ENCODE measurements around the gene TSPAN14.
A peak's percentile ranks its signal among the peaks of the same experiment; 100 is the strongest.
"Not testable (repeated sequence)": the region's sequence is repeated elsewhere in the genome, so short reads cannot be mapped to it uniquely, and the experiment has no call there.

The TSPAN14 gene

GRCh38 chr10:80530251-80530650 lies 76.1 kb downstream of the TSPAN14 start:
- DNase-seq = peak; percentile 60

DNA sequence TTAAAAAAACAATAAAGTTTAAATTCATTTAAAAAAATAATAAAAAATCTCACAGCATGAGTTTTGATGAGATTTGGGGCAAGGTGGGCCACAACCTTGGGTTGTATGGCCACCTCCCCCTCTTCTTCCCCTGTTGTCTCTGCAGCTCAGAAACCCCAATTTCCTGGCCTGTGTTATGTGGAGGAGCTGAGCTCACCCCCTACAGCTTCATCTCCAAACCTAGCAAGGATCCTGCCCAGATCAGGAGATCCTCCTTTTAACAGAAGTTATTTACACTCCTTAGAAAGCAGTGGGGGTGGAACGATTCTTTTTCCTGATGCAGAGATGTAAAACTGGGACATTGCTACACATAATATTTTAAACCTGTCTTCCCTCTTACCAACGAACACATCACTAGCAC lies 76.7 kb downstream of the TSPAN14 start:
- no peak for DNase-seq

DNA sequence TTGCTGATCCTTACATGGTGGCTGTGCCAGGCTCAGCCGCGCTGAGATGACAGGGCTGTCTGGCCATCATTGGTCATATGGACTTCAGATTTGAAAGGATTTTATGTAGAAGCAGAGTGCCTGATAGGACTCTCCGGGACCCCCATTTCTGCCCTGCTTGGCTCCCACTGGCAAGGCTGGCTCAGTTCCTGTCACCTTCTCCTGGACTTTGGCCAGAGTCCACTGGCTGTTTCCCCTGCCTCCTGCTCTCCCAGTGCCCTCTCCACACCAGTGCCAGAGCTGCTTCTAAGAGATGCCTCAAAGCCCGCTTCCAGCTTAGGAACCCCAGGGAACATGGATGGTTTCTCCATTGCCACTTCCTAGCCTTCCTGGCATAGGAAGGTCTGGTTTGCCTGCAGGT lies 78.5 kb downstream of the TSPAN14 start:
- no peak for DNase-seq

GRCh38 chr10:80534059-80534458 lies 79.9 kb downstream of the TSPAN14 start:
- not testable (repeated sequence) for DNase-seq

- not testable (repeated sequence) for DNase-seq
These were observed 80.5 kb downstream of the TSPAN14 start for GRCh38 chr10:80534646-80535045.

GRCh38 chr10:80535671-80536360 lies 81.7 kb downstream of the TSPAN14 start:
- peak; percentile 70 for DNase-seq

- DNase-seq = no peak
These were observed 82.3 kb downstream of the TSPAN14 start for GRCh38 chr10:80536361-80536835.

- DNase-seq = no peak
These were observed 83.1 kb downstream of the TSPAN14 start for GRCh38 chr10:80537086-80537735.

DNA sequence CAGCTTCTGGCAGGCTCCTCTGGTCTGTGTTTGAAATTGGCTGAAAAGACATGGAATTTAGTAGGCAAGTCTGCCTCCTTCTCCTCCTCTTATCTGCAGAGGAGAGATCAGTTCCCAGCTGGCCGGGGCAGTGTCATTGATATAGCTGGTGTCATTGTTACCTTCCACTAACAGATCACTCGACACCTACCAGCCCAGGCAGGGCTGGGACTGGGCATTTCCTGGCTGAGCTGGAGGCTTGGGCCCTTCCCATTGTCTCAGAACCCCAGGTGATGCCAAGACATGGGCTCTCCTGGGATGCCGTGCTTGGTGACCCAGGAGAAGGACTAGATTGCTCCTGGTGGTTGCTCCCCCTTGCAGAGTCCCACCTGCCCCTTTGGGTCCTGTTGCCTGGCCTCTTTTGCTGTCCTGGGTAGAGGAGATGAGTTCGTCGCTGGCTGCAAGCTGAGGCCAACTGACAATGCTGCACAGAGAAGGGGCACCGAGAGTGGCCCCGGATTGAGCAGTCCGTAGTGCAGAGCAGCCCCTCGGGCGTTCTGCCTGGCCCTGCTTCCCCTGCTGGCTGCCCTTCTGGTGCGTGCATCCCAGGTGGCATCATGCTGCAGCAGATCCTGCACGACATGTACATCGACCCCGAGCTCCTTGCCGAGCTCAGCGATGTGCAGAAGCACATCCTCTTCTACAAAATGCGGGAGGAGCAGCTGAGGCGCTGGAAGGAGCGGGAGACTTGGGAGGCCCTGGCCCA lies 83.8 kb downstream of the TSPAN14 start, which contains the start of gene SH2D4B:
Gene SH2D4B, plus strand, starts transcription at position 167 of the 745 bp plus-strand sequence. Its CDS starts 430 bp downstream, at position 597.
- DNase-seq = no peak

DNA sequence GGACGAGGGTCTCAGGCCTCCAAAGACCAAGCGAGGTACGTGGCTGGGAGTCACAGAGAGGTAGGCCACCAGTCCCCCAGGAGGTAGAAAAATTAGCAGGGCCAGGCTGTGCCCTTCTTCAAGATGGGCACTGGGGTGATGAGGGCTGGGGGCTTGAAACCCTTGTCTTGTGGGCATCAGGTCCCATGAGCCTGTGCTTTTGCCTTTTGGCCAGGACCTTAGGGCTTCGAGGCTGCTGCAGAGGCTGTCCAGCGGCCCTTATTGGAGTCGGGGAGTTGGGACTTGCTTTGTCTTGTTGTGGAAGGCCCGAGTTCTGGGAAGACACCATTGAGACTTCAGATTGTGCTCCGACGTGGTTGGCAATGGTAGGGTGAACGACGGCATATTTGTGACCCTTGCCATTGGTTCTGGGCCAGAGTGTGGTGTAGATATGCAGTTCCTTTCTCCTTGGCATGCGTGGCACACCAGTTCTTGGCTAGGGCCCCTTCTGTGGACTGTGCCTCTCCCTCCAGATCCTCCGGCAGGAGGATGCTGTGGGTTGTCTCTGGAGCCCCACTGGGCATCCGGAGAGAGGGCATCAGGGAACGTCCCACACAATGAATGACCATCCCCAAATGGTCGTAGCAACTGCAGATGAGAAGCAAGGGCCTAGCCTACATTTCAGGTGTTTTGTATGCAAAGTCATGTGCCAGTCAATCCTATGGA lies 84.5 kb downstream of the TSPAN14 start:
- no peak for DNase-seq

DNA sequence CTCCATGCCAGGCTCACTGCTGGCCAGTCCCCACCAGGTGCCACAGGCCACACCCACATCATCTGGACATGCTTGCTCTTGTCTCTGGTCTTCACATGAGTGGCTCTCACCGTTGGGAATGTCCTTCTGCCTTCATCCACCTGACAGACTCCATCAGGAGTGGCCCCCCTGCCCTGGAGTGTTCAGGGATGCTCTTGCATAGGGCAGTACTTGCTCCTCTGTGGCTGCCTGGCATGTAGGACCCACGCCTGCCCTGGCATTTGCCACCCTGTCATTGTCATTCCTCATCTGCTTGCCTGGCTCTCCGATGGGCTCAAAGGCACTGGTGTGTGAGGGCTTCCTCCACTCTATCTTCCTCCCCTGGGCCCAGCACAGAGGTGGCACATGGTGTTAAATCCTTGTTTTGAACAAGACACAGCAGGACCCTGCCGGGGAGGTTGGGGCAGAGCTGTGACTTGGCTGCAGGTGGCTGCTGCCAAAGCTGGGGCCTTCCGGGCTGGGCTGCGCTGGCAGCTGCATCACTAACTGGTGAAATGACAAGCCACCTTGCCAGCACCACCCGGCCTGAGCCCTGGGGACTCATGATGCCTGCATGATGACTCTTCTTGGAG lies 85.4 kb downstream of the TSPAN14 start:
- DNase-seq = no peak

DNA sequence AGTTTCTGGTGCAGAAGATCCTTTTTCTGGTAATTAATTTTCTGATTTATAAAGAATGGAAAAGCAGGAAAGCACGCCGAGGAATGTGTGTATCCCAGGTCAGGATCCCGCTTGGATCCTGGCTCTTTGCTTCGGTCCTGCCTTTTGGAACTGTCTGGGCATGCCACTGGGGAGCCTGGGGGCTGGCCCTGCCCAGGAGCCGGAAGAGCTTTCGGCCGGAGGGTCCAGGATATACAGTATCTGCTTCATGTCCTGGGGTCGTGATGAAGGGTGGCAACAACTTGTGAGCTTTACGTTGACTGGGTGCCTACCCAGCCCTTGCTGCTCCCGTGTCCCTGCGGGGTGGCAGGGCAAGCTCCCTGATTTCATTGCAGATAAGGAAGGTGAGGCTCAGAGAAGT lies 86.0 kb downstream of the TSPAN14 start:
- no peak for DNase-seq

- no peak for DNase-seq
These were observed 86.5 kb downstream of the TSPAN14 start for GRCh38 chr10:80540618-80540980.

DNA sequence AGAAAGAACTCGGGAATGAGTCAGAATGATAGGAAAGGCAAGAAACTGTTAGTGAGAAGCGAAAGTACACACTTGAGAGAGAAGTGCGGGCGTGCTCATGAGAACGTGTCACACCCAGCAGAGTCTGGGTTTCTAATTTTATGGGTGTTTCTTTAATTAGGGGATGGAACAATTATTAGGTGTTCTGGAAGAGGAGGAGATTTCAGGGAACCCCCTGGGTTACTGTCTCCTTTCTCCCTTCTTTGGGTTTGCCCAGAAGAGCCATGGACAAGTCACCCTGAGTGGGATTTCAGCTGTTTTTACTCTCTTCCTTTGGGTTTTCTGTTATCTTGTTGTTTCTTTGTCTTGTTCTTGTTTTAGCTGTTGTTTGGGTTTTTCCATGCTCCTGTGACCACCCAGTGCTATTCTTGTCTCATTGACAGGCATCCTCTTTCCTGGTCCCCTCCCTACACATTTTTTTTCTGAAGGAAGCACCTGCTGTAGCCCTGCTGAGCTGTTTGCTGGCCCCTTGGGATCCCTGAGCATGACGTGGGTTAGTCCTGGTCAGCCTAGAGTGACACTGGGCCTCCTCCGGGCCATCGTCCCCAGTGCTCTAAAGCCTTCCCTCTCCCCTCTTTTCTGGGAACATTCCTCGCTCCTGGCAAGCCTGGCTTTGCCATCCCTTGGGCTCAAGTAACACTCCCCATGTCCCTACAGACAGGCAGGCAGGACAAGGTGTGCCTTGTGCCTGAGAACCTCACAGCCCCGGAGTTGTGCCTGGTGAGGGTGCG lies 87.1 kb downstream of the TSPAN14 start:
- DNase-seq = no peak

GRCh38 chr10:80542053-80542452 lies 87.9 kb downstream of the TSPAN14 start:
- DNase-seq = no peak

GRCh38 chr10:80542652-80543318 lies 88.7 kb downstream of the TSPAN14 start:
- no peak for DNase-seq

GRCh38 chr10:80543319-80543672 lies 89.2 kb downstream of the TSPAN14 start:
- not testable (repeated sequence) for DNase-seq

DNA sequence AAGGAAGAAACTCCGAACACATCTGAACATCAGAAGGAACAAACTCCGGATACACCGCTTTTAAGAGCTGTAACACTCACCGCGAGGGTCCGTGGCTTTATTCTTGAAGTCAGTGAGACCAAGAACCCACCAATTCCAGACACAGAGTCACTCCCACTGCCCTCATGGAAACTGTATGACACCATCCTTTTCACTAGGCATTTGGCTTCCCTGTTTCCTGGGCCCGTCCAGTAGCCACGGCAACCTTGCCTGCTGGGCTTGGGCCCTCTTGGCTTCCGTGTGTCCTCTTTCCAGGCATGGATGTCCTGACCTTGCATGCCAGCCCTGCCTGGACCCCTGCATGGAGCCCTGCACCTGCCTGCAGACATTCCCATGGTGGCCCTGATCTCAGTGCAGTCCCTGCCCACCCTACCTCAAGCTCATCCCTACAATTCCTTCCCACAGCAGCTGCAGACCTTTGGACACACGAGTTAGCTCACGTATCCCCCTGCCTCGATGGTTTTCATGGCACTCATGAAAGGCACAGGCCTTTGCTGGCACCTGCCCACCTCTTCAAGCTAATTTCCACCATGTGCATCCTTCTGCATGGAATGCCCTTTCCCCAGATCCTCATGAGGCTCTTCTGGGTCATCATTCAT lies 90.3 kb downstream of the TSPAN14 start:
- DNase-seq = no peak

GRCh38 chr10:80545258-80545881 lies 91.3 kb downstream of the TSPAN14 start:
- no peak for DNase-seq

- no peak for DNase-seq
These were observed 98.1 kb downstream of the TSPAN14 start for GRCh38 chr10:80552151-80552646.

Data from stimulated activated CD4-positive, alpha-beta T cell treated with anti-CD3 and anti-CD28 coated beads, Interleukin-4, amount 100 ng/mL, for 24 hours (primary cell).